ENCODE measurements around the gene TTC21A. TPM values are rescaled to one million over a fixed set of nuclear protein-coding genes. Genes with fewer than 3 reads are reported as not detected.
A peak's percentile ranks its signal among the peaks of the same experiment; 100 is the strongest.

Gene TTC21A
- total RNA-seq, 6 experiments from 2014 or later: 1.4 to 3.5 (median 2.5) TPM

GRCh38 chr3:39140341-39140971 lies 33.0 kb downstream of the TTC21A start:
- ATAC-seq (no peak), DNase-seq (peak in 1 of 3 donors; percentile 25)
- TF ChIP-seq CTCF (IDR thresholded peaks at IDR 0.05) (no peak), POLR2A (IDR thresholded peaks at IDR 0.05) (no peak)
- intact Hi-C loops (cut with DNase I): no loop called here
- WGBS (ENCODE audit: insufficient coverage, low coverage, low lambda C conversion rate, missing lambda C conversion rate): 95% methylated on average over 2 of the region's 2 CpGs
- Histone ChIP-seq H3K27ac (peak overlapping the region in 1 of 3 donors; percentile 18), H3K36me3 (peaks cover 26 to 38% (median 30%) of the 10 kb centered on the region in 4 donors), H3K9me3 (no peaks in the 10 kb centered on the region), H3K4me3 (no peak overlapping the region), H3K4me1 (peaks cover 0 to 24% (median 9%) of the 10 kb centered on the region in 4 donors), H3K27me3 (no peaks in the 10 kb centered on the region)

GRCh38 chr3:39141171-39141995 lies 33.9 kb downstream of the TTC21A start:
- ATAC-seq (peak; percentile 9 to 35 (median 19)), DNase-seq (peak; percentile 66 to 76 (median 66))
- Histone ChIP-seq H3K9me3 (no peaks in the 10 kb centered on the region), H3K27me3 (no peaks in the 10 kb centered on the region), H3K27ac (peak overlapping the region in 1 of 3 donors; percentile 18), H3K36me3 (peaks cover 26 to 47% (median 36%) of the 10 kb centered on the region in 4 donors), H3K4me1 (peaks cover 0 to 30% (median 14%) of the 10 kb centered on the region in 4 donors), H3K4me3 (no peak overlapping the region)
- 33% methylated on average over 1 of the region's 4 CpGs for WGBS (ENCODE audit: insufficient coverage, low coverage, low lambda C conversion rate, missing lambda C conversion rate)
- intact Hi-C loops (cut with DNase I): no loop called here
- TF ChIP-seq POLR2A (IDR thresholded peaks at IDR 0.05) (peak; percentile 43), CTCF (IDR thresholded peaks at IDR 0.05) (no peak)

GRCh38 chr3:39142067-39142466 lies 34.6 kb downstream of the TTC21A start:
- peak; percentile 9 for TF ChIP-seq POLR2A (IDR thresholded peaks at IDR 0.05)
- TF ChIP-seq CTCF (IDR thresholded peaks at IDR 0.05): no peak
- no peaks in the 10 kb centered on the region for H3K9me3 ChIP-seq
- no peaks in the 10 kb centered on the region for H3K27me3 ChIP-seq
- no peak overlapping the region for H3K4me3 ChIP-seq
- no peak overlapping the region for H3K27ac ChIP-seq
- peak; percentile 1 to 10 (median 2) for ATAC-seq
- 26% methylated on average over 5 of the region's 5 CpGs for WGBS (ENCODE audit: insufficient coverage, low coverage, low lambda C conversion rate, missing lambda C conversion rate)
- intact Hi-C loops (cut with DNase I): no loop called here
- H3K36me3 ChIP-seq: peaks cover 26 to 49% (median 36%) of the 10 kb centered on the region in 4 donors
- H3K4me1 ChIP-seq: peaks cover 0 to 34% (median 15%) of the 10 kb centered on the region in 4 donors
- no peak for DNase-seq

GRCh38 chr3:39143051-39143885 lies 35.8 kb downstream of the TTC21A start:
- Histone ChIP-seq H3K9me3 (no peaks in the 10 kb centered on the region), H3K27ac (no peak overlapping the region), H3K4me3 (no peak overlapping the region), H3K4me1 (peaks cover 0 to 44% (median 22%) of the 10 kb centered on the region in 4 donors), H3K36me3 (peaks cover 26 to 49% (median 36%) of the 10 kb centered on the region in 4 donors), H3K27me3 (no peaks in the 10 kb centered on the region)
- ATAC-seq: peak in 1 of 4 donors; percentile 1
- no peak for DNase-seq
- TF ChIP-seq CTCF (IDR thresholded peaks at IDR 0.05) (no peak), POLR2A (IDR thresholded peaks at IDR 0.05) (peak; percentile 13)
- 75% methylated on average over 2 of the region's 14 CpGs for WGBS (ENCODE audit: insufficient coverage, low coverage, low lambda C conversion rate, missing lambda C conversion rate)
- intact Hi-C loops (cut with DNase I): no loop called here
